ENCODE data around the gene RPL21.
A peak's percentile ranks its signal among the peaks of the same experiment; 100 is the strongest.

RPL21 gene

GRCh38 chr13:27236478-27236877 lies 14.9 kb upstream of the RPL21 start:
- Mint-ChIP-seq H3K9me3 (peaks cover 5% of the 10 kb centered on the region), H3K4me1 (no peaks in the 10 kb centered on the region), H3K27me3 (no peaks in the 10 kb centered on the region), H3K36me3 (peaks cover 3% of the 10 kb centered on the region), H3K4me3 (no peak overlapping the region), H3K27ac (no peak overlapping the region)

- H3K4me3 Mint-ChIP-seq = no peak overlapping the region
- H3K36me3 Mint-ChIP-seq = peaks cover under 1% of the 10 kb centered on the region
- peaks cover 6% of the 10 kb centered on the region for H3K4me1 Mint-ChIP-seq
- H3K9me3 Mint-ChIP-seq = no peaks in the 10 kb centered on the region
- peak overlapping the region; percentile 32 for H3K27ac Mint-ChIP-seq
- H3K27me3 Mint-ChIP-seq = no peaks in the 10 kb centered on the region
Observed at GRCh38 chr13:27242702-27243101, 8.7 kb upstream of the RPL21 start.

GRCh38 chr13:27245610-27246009 lies 5.7 kb upstream of the RPL21 start:
- Mint-ChIP-seq H3K27me3 (no peaks in the 10 kb centered on the region), H3K4me3 (no peak overlapping the region), H3K9me3 (no peaks in the 10 kb centered on the region), H3K27ac (no peak overlapping the region), H3K36me3 (peaks cover 2% of the 10 kb centered on the region), H3K4me1 (peaks cover 27% of the 10 kb centered on the region)

- Mint-ChIP-seq H3K4me1 (peaks cover 52% of the 10 kb centered on the region), H3K27me3 (no peaks in the 10 kb centered on the region)
Observed at GRCh38 chr13:27250833-27251165, 559 bp upstream of the RPL21 start.

GRCh38 chr13:27252467-27252866 lies 1.1 kb downstream of the RPL21 start:
- Mint-ChIP-seq H3K4me3 (peak overlapping the region; percentile 99), H3K27me3 (no peaks in the 10 kb centered on the region), H3K36me3 (peaks cover 36% of the 10 kb centered on the region), H3K4me1 (peaks cover 54% of the 10 kb centered on the region), H3K27ac (peak overlapping the region; percentile 100), H3K9me3 (no peaks in the 10 kb centered on the region)

More at GRCh38 chr13:27250833-27251165, 559 bp upstream of the RPL21 start:
- Mint-ChIP-seq H3K4me3 (peak overlapping the region; percentile 99), H3K36me3 (peaks cover 32% of the 10 kb centered on the region), H3K27ac (peak overlapping the region; percentile 100), H3K9me3 (no peaks in the 10 kb centered on the region)

- Mint-ChIP-seq H3K27me3 (no peaks in the 10 kb centered on the region), H3K27ac (peak overlapping the region; percentile 80), H3K36me3 (peaks cover 55% of the 10 kb centered on the region), H3K9me3 (no peaks in the 10 kb centered on the region), H3K4me1 (peaks cover 74% of the 10 kb centered on the region), H3K4me3 (no peak overlapping the region)
Observed at GRCh38 chr13:27257233-27257568, 5.8 kb downstream of the RPL21 start.

- H3K27ac Mint-ChIP-seq = peak overlapping the region; percentile 80
- H3K9me3 Mint-ChIP-seq = no peaks in the 10 kb centered on the region
- peaks cover 54% of the 10 kb centered on the region for H3K36me3 Mint-ChIP-seq
- peaks cover 77% of the 10 kb centered on the region for H3K4me1 Mint-ChIP-seq
- no peaks in the 10 kb centered on the region for H3K27me3 Mint-ChIP-seq
- H3K4me3 Mint-ChIP-seq = peak overlapping the region; percentile 49
Observed at GRCh38 chr13:27257648-27258253, 6.4 kb downstream of the RPL21 start.

- peak overlapping the region; percentile 2 for H3K4me3 Mint-ChIP-seq
- H3K27ac Mint-ChIP-seq = peak overlapping the region; percentile 61
- peaks cover 45% of the 10 kb centered on the region for H3K36me3 Mint-ChIP-seq
- H3K4me1 Mint-ChIP-seq = peaks cover 74% of the 10 kb centered on the region
- H3K9me3 Mint-ChIP-seq = no peaks in the 10 kb centered on the region
- no peaks in the 10 kb centered on the region for H3K27me3 Mint-ChIP-seq
Observed at GRCh38 chr13:27258637-27259386, 7.5 kb downstream of the RPL21 start.

- Mint-ChIP-seq H3K4me1 (peaks cover 72% of the 10 kb centered on the region), H3K36me3 (peaks cover 37% of the 10 kb centered on the region), H3K4me3 (peak overlapping the region; percentile 17), H3K27ac (peak overlapping the region; percentile 92), H3K9me3 (no peaks in the 10 kb centered on the region), H3K27me3 (no peaks in the 10 kb centered on the region)
Observed at GRCh38 chr13:27259831-27260230, 8.5 kb downstream of the RPL21 start.

- Mint-ChIP-seq H3K27me3 (no peaks in the 10 kb centered on the region), H3K4me3 (no peak overlapping the region), H3K27ac (peak overlapping the region; percentile 66), H3K36me3 (peaks cover 33% of the 10 kb centered on the region), H3K9me3 (no peaks in the 10 kb centered on the region), H3K4me1 (peaks cover 71% of the 10 kb centered on the region)
Observed at GRCh38 chr13:27261396-27261795, 10.0 kb downstream of the RPL21 start.

- Mint-ChIP-seq H3K4me3 (no peak overlapping the region), H3K36me3 (peaks cover 25% of the 10 kb centered on the region), H3K27me3 (no peaks in the 10 kb centered on the region), H3K27ac (no peak overlapping the region), H3K9me3 (no peaks in the 10 kb centered on the region), H3K4me1 (peaks cover 75% of the 10 kb centered on the region)
Observed at GRCh38 chr13:27263438-27263837, 12.1 kb downstream of the RPL21 start.

GRCh38 chr13:27264181-27264580 lies 12.8 kb downstream of the RPL21 start:
- peaks cover 67% of the 10 kb centered on the region for H3K4me1 Mint-ChIP-seq
- no peak overlapping the region for H3K4me3 Mint-ChIP-seq

GRCh38 chr13:27264648-27265047 lies 13.3 kb downstream of the RPL21 start:
- Mint-ChIP-seq H3K27me3 (no peaks in the 10 kb centered on the region), H3K4me1 (peaks cover 63% of the 10 kb centered on the region), H3K4me3 (no peak overlapping the region), H3K27ac (peak overlapping the region; percentile 60), H3K9me3 (no peaks in the 10 kb centered on the region), H3K36me3 (peaks cover 14% of the 10 kb centered on the region)

More at GRCh38 chr13:27264181-27264580, 12.8 kb downstream of the RPL21 start:
- Mint-ChIP-seq H3K27me3 (no peaks in the 10 kb centered on the region), H3K27ac (peak overlapping the region; percentile 60), H3K9me3 (no peaks in the 10 kb centered on the region), H3K36me3 (peaks cover 17% of the 10 kb centered on the region)

- H3K4me1 Mint-ChIP-seq = peaks cover 52% of the 10 kb centered on the region
- no peak overlapping the region for H3K4me3 Mint-ChIP-seq
Observed at GRCh38 chr13:27266917-27267316, 15.6 kb downstream of the RPL21 start.

GRCh38 chr13:27267596-27267995 lies 16.2 kb downstream of the RPL21 start:
- Mint-ChIP-seq H3K4me3 (no peak overlapping the region), H3K27me3 (no peaks in the 10 kb centered on the region), H3K27ac (no peak overlapping the region), H3K9me3 (no peaks in the 10 kb centered on the region), H3K4me1 (peaks cover 48% of the 10 kb centered on the region), H3K36me3 (peaks cover 3% of the 10 kb centered on the region)

More at GRCh38 chr13:27266917-27267316, 15.6 kb downstream of the RPL21 start:
- peaks cover 5% of the 10 kb centered on the region for H3K36me3 Mint-ChIP-seq
- no peak overlapping the region for H3K27ac Mint-ChIP-seq
- H3K27me3 Mint-ChIP-seq = no peaks in the 10 kb centered on the region
- H3K9me3 Mint-ChIP-seq = no peaks in the 10 kb centered on the region

GRCh38 chr13:27269114-27269665 lies 17.8 kb downstream of the RPL21 start:
- Mint-ChIP-seq H3K4me1 (peaks cover 35% of the 10 kb centered on the region), H3K4me3 (peak overlapping the region; percentile 19), H3K9me3 (no peaks in the 10 kb centered on the region), H3K27ac (no peak overlapping the region), H3K36me3 (no peaks in the 10 kb centered on the region), H3K27me3 (no peaks in the 10 kb centered on the region)
